ENCODE results near the gene RSPH1. TPM values are rescaled to one million over a fixed set of nuclear protein-coding genes. Genes with fewer than 3 reads are reported as not detected.

RSPH1 gene
- total and polyA plus RNA-seq, 2 of the 8 experiments (the other 6 are each of a cell fraction or from before 2014, with no cell fraction given): 0.24 TPM; not detected in 1

- TF ChIP-seq TAF7 (optimal IDR thresholded peaks at IDR 0.05; ENCODE audit: borderline replicate concordance, low read depth, low read length): no peak
- TF ChIP-seq BRCA1 (IDR thresholded peaks at IDR 0.05; ENCODE audit: low read depth, low read length): no peak
- TF ChIP-seq BACH1 (IDR thresholded peaks at IDR 0.05; ENCODE audit: low read length): no peak
- TF ChIP-seq RAD21 (IDR thresholded peaks at IDR 0.05 in 1 of 2, conservative IDR thresholded peaks at IDR 0.05 in 1 of 2; ENCODE audit: low read depth in 2 of 2, low read length in 2 of 2): no peak
- TF ChIP-seq SP1 (IDR thresholded peaks at IDR 0.05; ENCODE audit: low read depth, low read length): no peak
Measured at GRCh38 chr21:42492201-42492600, 3.8 kb downstream of the RSPH1 start (continued).

Data from H1 (cell line).